ENCODE data around the gene VAV2.

DNA sequence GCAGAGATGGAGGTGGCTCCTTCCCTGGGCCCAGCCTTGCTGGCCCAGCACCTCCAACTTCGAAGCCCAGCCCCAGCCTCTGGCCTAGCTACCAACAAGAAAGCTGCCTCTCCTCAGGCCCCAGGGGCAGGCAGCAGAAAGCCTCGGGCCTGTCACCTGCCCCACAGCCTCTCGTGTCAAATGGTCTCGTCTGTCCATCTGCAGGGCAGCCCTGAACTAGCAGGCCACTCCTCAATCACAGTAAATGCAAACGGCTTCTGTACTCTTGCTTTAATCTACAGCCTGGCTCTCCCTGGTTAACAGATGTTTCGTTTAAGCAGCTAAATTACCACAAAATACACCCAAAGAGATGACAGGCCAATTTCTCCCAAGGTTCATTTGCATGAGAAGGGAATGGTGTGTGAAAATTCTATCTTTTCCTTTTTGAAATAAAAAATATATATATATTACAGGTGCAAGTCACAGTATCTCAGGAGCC lies 21.5 kb downstream of the VAV2 start:
- TF ChIP-seq, protein P1, sequence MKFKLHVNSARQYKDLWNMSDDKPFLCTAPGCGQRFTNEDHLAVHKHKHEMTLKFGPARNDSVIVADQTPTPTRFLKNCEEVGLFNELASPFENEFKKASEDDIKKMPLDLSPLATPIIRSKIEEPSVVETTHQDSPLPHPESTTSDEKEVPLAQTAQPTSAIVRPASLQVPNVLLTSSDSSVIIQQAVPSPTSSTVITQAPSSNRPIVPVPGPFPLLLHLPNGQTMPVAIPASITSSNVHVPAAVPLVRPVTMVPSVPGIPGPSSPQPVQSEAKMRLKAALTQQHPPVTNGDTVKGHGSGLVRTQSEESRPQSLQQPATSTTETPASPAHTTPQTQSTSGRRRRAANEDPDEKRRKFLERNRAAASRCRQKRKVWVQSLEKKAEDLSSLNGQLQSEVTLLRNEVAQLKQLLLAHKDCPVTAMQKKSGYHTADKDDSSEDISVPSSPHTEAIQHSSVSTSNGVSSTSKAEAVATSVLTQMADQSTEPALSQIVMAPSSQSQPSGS (CRISPR knock-in tag; IDR thresholded peaks at IDR 0.05): no peak
- TF ChIP-seq ZBTB17 (CRISPR knock-in tag; IDR thresholded peaks at IDR 0.05): no peak

All from K562 (cell line).